Astrocyte (in vitro differentiated cells and primary cell): ENCODE measurements around the gene GNAT1.

ENCODE experiments used
- CTCF ChIP-seq: IDR thresholded peaks from 2 replicates; pipeline ENCODE4 v1.5.1; 2011; ENCODE audit warnings: low read depth, mild to moderate bottlenecking, inconsistent platforms, low read length, moderate library complexity; ENCODE audit not compliant: insufficient read depth
- EZH2 ChIP-seq: IDR thresholded peaks from 2 replicates; pipeline ENCODE4 v1.6.1; 2012; ENCODE audit warnings: mild to moderate bottlenecking, low read length, inconsistent platforms; ENCODE audit not compliant: insufficient read depth

GRCh38 chr3:50164984-50165909 is 26.2 kb upstream of the GNAT1 start:
- TF ChIP-seq CTCF = no peak
- TF ChIP-seq EZH2 = no peak
